HG03064 (cell line): ENCODE data around the gene ZFAND5.
A peak's percentile ranks its signal among the peaks of the same experiment; 100 is the strongest.

Experiments used
- ATAC-seq: cut with Tn5 transposase; IDR thresholded peaks from one replicate; pipeline ENCODE4 v1.9.1; 2021; ENCODE audit warnings: low read depth; ENCODE audit not compliant: unreplicated experiment

Gene ZFAND5, protein sequence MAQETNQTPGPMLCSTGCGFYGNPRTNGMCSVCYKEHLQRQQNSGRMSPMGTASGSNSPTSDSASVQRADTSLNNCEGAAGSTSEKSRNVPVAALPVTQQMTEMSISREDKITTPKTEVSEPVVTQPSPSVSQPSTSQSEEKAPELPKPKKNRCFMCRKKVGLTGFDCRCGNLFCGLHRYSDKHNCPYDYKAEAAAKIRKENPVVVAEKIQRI

GRCh38 chr9:72364679-72365524, at the start of gene ZFAND5:
ZFAND5 (minus strand) TSS chr9:72365208; CDS start chr9:72360778, 4,430 bp downstream.
- peak; percentile 76 for ATAC-seq

GRCh38 chr9:72412483-72413040, 47.6 kb upstream of the ZFAND5 start:
- ATAC-seq, result no peak

DNA sequence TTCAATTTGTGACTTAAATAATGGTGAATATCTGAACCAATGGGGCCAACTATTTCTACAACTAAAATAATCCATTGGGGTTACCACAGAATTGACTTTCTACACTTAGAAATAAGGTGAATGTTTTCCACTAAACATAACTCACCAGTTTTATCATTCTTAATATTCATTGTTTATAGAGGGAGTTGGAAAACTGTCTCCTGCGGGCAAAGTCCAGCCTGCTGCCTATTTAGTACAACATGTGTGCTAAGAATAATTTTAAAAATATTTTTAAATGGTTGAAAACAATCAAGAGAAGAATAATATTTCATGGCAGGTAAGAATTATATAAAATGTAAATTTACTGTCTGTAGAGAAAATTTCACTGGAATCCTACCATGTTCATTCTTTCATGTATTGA, 45.2 kb upstream of the ZFAND5 start:
- no peak for ATAC-seq

DNA sequence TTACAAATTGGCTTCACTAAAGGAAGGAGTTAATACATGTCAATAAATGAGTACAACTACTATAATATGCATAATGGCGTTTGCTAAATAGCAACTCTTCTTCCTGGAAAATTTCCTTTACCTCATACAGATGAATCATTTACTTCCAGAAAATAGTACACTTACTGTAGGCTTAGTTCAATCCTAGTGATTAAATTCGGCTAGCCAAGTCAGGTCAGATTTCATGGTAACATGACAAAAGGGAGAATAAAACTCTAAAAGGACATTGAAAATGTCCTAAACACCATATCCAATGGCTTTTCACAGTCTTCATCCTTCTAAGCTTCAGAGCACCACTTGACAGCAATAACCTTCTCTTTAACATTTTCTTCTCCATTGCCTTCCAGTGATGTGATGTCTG, 42.1 kb upstream of the ZFAND5 start:
- ATAC-seq, result no peak

DNA sequence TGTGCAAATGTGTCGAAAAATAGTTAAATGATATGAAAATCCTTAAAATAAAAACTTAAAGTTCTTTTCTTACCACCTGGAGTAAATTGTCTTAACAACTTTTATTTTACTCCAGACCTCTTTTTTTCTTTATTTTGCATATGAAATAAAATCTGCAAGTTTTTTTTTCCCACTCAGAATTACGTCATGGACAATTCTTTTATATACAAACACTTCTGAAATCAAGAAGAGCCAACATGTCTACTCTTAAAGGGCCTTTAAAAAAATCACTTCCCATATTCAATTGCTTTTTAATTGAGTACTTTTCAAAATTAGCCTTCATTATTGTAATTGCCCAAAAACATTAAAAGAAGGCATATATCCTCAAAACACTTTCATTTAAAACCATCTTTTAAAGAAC, 37.7 kb upstream of the ZFAND5 start:
- ATAC-seq, result no peak

GRCh38 chr9:72401396-72401795, 36.4 kb upstream of the ZFAND5 start:
- ATAC-seq, result no peak

- ATAC-seq, result no peak
These were observed 35.9 kb upstream of the ZFAND5 start for GRCh38 chr9:72400866-72401265.

- ATAC-seq, result no peak
These were observed 34.4 kb upstream of the ZFAND5 start for GRCh38 chr9:72399391-72399790.

DNA sequence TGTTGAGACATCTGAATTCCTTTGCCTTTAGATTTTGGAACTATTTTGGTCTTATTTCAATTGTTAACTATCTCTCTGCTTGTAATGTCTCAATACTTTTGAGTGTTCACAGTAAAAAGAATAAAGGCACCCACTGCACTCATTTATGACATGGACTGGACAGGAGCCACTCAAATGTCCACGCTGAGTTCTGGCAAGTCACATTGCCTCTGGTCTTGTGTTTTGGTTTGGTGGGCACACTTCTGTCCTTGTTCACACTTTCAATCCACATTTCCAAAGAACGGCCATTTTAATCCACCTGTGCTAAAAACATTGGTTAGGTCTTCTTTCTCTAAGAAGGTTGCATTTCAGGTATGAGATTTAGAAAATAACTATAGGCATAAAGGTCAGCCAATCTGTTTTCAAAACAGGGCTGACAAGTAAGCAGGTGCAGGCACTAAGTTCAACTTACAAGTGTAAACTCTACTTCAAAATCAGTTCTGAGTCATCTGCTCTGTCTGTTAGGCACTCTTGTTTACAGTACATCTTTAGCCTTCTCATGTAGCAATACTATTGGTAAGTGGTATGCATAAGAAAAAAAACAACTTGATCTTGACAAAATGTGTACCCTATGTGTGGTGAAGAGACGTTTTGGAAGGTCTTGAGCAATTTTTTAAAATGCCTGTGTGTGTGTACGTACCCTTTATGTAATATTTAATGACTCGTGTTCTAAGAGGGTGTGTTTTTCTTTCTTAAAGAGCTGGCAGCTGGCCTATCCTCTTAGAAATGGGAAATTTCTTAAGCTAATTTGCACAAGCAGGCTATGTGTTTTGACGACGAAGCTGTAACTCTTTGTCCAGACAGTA, 31.5 kb upstream of the ZFAND5 start:
- no peak for ATAC-seq

GRCh38 chr9:72394066-72394465, 29.1 kb upstream of the ZFAND5 start:
- ATAC-seq, result no peak

DNA sequence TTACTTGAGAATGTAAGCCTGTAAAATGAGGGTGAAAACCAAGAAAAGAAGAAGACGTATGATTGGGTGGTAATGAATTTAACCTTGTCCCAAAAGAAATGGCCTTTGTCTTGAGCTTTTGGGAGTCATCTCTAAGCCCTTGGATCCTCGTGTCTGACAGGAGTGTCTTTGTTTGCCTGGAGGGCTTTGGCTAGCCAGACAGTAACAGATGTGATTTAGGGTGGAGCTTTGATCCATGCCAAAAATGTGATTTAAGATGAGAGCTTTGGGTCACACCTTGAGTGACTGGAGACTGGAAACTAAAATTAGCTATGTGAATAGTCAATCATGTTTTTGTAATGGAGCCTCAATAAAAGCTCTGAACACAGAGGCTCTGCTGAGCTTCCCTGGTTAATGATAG, 25.9 kb upstream of the ZFAND5 start:
- no peak for ATAC-seq

DNA sequence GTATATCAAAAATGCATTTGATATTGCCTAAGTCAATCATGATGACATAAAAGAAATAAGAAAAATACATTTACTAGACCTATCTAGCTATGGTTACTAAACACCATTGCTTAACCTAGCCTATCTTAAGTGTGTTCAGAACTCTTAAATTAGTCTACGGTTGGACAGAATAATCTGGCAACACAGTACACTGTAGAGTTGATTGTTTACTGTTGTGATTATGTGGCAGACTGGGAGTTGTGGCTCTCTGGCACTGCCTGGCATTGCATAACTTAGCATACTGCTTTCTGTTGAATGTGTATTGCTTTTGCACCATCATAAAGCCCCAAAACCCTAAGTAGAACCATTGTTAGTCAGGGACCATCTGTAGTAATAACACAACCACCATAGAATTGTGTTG, 21.2 kb upstream of the ZFAND5 start:
- no peak for ATAC-seq

DNA sequence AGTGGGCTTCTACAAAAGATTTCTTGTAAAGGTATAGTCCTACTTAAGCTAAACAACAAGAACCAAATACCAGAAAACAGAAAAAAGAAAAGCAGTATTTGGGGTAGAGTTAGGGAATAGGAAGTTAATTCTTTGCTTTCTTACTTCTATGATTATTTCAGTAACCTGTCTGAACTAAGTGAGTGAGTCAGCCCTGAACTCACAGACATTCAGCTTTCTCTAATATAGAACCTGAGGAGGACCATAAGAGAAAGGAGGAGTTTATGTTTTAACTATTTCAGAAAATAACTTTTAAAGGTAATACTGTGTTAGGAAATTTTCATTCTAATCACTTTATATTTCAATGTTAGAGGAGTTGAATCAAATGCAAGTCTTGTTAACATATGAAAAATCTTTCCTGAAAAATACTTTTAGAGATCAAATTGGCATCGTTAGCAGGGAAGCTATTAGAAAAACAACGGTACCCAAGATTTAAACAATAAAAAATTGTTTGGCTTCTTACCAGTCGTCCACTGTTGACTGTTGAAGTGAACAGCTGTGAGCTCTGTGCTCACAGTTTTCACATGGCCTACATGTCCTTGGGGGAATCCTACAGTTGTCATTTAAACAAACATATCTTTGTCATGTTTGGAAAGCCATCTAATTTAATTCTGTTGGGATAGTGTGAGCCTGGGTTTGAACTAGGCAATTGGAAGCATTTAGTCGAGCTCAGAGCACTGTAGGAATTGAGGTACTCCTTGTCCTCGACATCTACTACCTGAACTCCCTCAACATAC, 19.9 kb upstream of the ZFAND5 start:
- ATAC-seq, result no peak

- no peak for ATAC-seq
These were observed 19.1 kb upstream of the ZFAND5 start for GRCh38 chr9:72383978-72384709.

- ATAC-seq, result no peak
These were observed 17.4 kb upstream of the ZFAND5 start for GRCh38 chr9:72382405-72382804.

DNA sequence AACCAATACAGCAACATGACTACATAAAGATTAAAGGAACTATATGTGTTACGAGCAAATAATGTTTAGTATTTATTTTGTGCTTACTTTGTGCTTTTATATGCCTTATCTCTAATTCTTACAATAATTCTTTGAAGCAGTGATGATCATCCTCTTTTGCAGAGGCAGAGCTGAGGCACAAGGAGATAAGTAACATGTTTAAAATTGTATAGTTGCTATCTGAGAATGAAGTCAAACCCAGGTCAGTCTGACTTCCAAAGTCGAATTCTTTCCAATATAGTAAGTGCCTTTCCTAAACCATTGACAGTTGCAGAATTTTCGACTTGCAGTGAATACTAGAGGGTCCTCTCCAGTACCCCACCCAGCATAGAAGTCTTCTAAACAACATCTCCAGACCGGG, 12.0 kb upstream of the ZFAND5 start:
- ATAC-seq, result no peak

DNA sequence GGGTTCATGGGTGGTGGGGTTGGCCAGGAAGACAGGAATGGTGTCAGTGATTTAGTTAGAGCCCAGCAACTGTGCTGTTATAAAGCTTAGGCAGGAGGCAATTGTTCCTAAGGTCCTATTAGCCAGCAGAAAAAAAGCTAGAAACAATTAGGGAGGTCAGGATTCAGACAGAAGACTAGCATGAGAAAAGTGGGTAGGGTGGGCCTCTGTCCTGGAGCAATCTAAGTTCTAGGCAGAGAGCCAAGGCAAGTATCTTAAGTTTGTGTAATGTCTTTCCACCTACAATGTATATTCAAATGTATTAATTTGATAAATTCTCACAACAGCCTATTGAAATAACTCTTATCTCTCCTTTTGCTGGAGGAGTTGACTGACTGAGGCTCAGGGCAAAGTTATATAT, 6.1 kb upstream of the ZFAND5 start:
- no peak for ATAC-seq

- peak; percentile 38 for ATAC-seq
These were observed 683 bp upstream of the ZFAND5 start for GRCh38 chr9:72365525-72366256.
